Memory B cell (primary cell): ENCODE measurements around the gene DTNA.

Source experiments
- ATAC-seq: fragments of 150-1000 bp; cut with Tn5 transposase; 2 replicates; pipeline ENCODE4 v1.10.0; 2021; ENCODE audit warnings: low read depth, mild to moderate bottlenecking, moderate library complexity
- DNase-seq, 2 donors: peaks; one replicate each; pipeline ENCODE4 v3.0.0; 2022; ENCODE audit warnings: low spot score in 2 of 2
- H3K27ac Mint-ChIP-seq: one replicate; pipeline ENCODE4 v1.8.0; 2022; ENCODE audit warnings: mild to moderate bottlenecking, moderate library complexity, mixed read lengths
- H3K27me3 Mint-ChIP-seq: one replicate; pipeline ENCODE4 v1.8.0; 2022; ENCODE audit warnings: mixed read lengths
- H3K36me3 Mint-ChIP-seq: one replicate; pipeline ENCODE4 v1.8.0; 2022; ENCODE audit warnings: mild to moderate bottlenecking, mixed read lengths
- H3K4me1 Mint-ChIP-seq: one replicate; pipeline ENCODE4 v1.8.0; 2022; ENCODE audit warnings: mixed read lengths
- H3K4me3 Mint-ChIP-seq: one replicate; pipeline ENCODE4 v1.8.0; 2022; ENCODE audit warnings: mild to moderate bottlenecking, moderate library complexity, mixed read lengths
- H3K9me3 Mint-ChIP-seq: one replicate; pipeline ENCODE4 v1.8.0; 2022; ENCODE audit warnings: mixed read lengths

The DTNA gene

DNA sequence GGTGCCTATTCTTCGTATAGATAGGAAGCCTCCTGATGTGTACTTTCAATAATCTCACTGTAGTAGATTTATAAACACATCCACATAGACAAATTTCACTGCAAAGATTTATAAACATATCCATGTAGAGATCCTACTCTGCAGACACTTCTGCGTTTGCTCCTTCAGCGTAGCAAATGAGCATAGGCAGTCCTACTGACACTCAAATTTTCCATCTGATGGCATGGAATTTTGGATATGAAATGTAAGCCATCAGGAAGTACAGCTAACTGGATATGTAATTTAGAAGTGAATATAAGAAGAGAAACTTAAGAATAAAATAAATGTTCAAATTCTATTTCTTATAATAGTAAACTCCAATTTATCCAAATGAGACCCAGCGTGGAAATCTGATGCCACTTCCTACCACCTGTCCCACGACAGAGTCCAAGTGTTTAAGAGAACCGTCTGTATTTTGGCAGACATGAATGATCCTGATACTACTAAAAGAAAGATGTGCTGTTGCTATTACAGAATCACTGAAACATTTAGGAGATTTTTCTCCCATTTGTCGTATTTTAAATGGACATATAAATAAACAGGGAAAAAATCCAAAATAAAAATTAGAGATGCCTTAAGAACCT lies 86.0 kb downstream of the DTNA start:
- Mint-ChIP-seq H3K27ac (no peak overlapping the region), H3K4me3 (no peak overlapping the region), H3K36me3 (no peaks in the 10 kb centered on the region), H3K4me1 (peaks cover 2% of the 10 kb centered on the region), H3K9me3 (peaks cover 2% of the 10 kb centered on the region), H3K27me3 (peaks cover 5% of the 10 kb centered on the region)
- DNase-seq (no peak), ATAC-seq (no peak)

- no peak for ATAC-seq
- H3K36me3 Mint-ChIP-seq, result no peaks in the 10 kb centered on the region
- H3K9me3 Mint-ChIP-seq, result no peaks in the 10 kb centered on the region
- no peak overlapping the region for H3K4me3 Mint-ChIP-seq
- no peak overlapping the region for H3K27ac Mint-ChIP-seq
- DNase-seq, result no peak
- peaks cover 9% of the 10 kb centered on the region for H3K27me3 Mint-ChIP-seq
- H3K4me1 Mint-ChIP-seq, result no peaks in the 10 kb centered on the region
These were observed 89.2 kb downstream of the DTNA start for GRCh38 chr18:34799291-34799690.

GRCh38 chr18:34800381-34800780 lies 90.3 kb downstream of the DTNA start:
- H3K27me3 Mint-ChIP-seq, result peaks cover 10% of the 10 kb centered on the region
- H3K36me3 Mint-ChIP-seq, result no peaks in the 10 kb centered on the region
- H3K27ac Mint-ChIP-seq, result no peak overlapping the region
- no peaks in the 10 kb centered on the region for H3K9me3 Mint-ChIP-seq
- no peak for DNase-seq
- no peak for ATAC-seq
- no peak overlapping the region for H3K4me3 Mint-ChIP-seq
- H3K4me1 Mint-ChIP-seq, result no peaks in the 10 kb centered on the region

GRCh38 chr18:34801774-34802173 lies 91.7 kb downstream of the DTNA start:
- H3K4me1 Mint-ChIP-seq, result no peaks in the 10 kb centered on the region
- no peak for ATAC-seq
- H3K4me3 Mint-ChIP-seq, result no peak overlapping the region
- no peaks in the 10 kb centered on the region for H3K9me3 Mint-ChIP-seq
- no peak for DNase-seq
- no peak overlapping the region for H3K27ac Mint-ChIP-seq
- H3K36me3 Mint-ChIP-seq, result no peaks in the 10 kb centered on the region
- peaks cover 10% of the 10 kb centered on the region for H3K27me3 Mint-ChIP-seq

DNA sequence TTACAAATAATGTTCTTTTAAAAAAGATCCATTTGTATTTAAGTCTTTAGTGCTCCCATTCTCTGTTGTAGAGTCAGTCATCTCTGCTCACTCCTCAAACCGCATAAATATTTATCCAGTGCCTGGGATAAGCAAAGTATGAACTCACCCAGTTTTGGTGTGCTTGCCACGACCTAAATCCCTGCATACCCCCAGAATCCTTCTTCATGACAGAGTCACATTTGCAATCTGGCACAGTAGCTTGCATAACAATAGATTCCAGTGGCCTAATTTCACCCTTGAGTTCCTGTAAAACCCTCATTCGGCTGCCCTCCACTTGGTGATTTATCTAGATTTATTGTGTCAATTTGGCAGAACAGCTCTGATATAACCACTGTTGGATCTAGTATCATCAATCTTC lies 92.9 kb downstream of the DTNA start:
- Mint-ChIP-seq H3K27ac (no peak overlapping the region), H3K9me3 (no peaks in the 10 kb centered on the region), H3K36me3 (no peaks in the 10 kb centered on the region), H3K4me1 (no peaks in the 10 kb centered on the region), H3K4me3 (no peak overlapping the region), H3K27me3 (peaks cover 8% of the 10 kb centered on the region)
- ATAC-seq (no peak), DNase-seq (no peak)

- ATAC-seq (no peak), DNase-seq (no peak)
- Mint-ChIP-seq H3K9me3 (no peaks in the 10 kb centered on the region), H3K4me3 (no peak overlapping the region), H3K4me1 (no peaks in the 10 kb centered on the region), H3K27ac (no peak overlapping the region), H3K36me3 (no peaks in the 10 kb centered on the region), H3K27me3 (peaks cover 8% of the 10 kb centered on the region)
These were observed 93.8 kb downstream of the DTNA start for GRCh38 chr18:34803877-34804400.

DNA sequence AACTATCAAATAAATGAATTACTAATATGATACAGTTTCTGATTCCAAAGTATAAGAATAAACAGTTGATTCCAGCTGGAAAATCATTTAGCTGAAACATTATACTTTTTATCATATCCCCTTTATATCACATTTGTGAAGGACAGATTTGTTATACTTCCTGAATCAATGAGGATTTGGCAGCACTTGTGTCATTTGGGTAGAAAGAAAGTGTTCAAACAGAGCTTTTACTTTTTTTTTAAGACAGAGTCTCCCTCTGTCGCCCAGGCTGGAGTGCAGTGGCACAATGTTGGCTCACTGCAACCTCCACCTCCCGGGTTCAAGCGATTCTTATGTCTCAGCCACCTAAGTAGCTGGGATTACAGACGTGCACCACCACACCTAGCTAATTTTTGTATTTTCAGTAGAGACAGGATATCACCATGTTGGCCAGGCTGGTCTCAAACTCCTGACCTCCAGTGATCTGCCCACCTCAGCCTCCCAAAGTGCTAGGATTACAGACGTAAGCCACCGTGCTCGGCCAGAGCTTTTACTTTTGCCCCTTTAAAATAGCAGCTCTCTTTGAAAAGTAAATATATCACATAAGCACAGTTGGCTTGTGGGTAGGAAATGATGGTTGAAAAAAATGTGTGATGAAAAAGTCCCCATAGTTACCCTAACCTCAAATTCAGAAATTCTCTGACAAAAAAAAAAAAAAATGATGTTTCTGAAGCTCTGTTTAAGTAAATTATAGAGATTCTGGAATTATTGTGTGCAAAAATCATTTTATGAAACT lies 95.2 kb downstream of the DTNA start:
- no peaks in the 10 kb centered on the region for H3K9me3 Mint-ChIP-seq

GRCh38 chr18:34805878-34806351 lies 95.8 kb downstream of the DTNA start:
- no peak for DNase-seq
- no peaks in the 10 kb centered on the region for H3K36me3 Mint-ChIP-seq
- H3K27me3 Mint-ChIP-seq, result peaks cover 8% of the 10 kb centered on the region
- ATAC-seq, result no peak
- H3K27ac Mint-ChIP-seq, result no peak overlapping the region
- H3K4me3 Mint-ChIP-seq, result no peak overlapping the region
- H3K4me1 Mint-ChIP-seq, result no peaks in the 10 kb centered on the region
- H3K9me3 Mint-ChIP-seq, result no peaks in the 10 kb centered on the region

More for the DNA sequence above, 95.2 kb downstream of the DTNA start:
- Mint-ChIP-seq H3K36me3 (no peaks in the 10 kb centered on the region), H3K4me3 (no peak overlapping the region), H3K27ac (no peak overlapping the region), H3K4me1 (no peaks in the 10 kb centered on the region), H3K27me3 (peaks cover 8% of the 10 kb centered on the region)
- DNase-seq, result no peak
- ATAC-seq, result no peak

- Mint-ChIP-seq H3K36me3 (no peaks in the 10 kb centered on the region), H3K27me3 (peaks cover 8% of the 10 kb centered on the region), H3K9me3 (no peaks in the 10 kb centered on the region), H3K4me1 (no peaks in the 10 kb centered on the region), H3K27ac (no peak overlapping the region), H3K4me3 (no peak overlapping the region)
- ATAC-seq (no peak), DNase-seq (no peak)
These were observed 96.4 kb downstream of the DTNA start for GRCh38 chr18:34806527-34806926.

GRCh38 chr18:34807106-34807796 lies 97.2 kb downstream of the DTNA start:
- ATAC-seq (no peak), DNase-seq (no peak)
- peaks cover 8% of the 10 kb centered on the region for H3K27me3 Mint-ChIP-seq
- no peak overlapping the region for H3K27ac Mint-ChIP-seq
- H3K36me3 Mint-ChIP-seq, result no peaks in the 10 kb centered on the region
- H3K9me3 Mint-ChIP-seq, result no peaks in the 10 kb centered on the region
- no peaks in the 10 kb centered on the region for H3K4me1 Mint-ChIP-seq
- H3K4me3 Mint-ChIP-seq, result no peak overlapping the region

GRCh38 chr18:34808389-34808788 lies 98.3 kb downstream of the DTNA start:
- ATAC-seq (no peak), DNase-seq (no peak)
- Mint-ChIP-seq H3K36me3 (no peaks in the 10 kb centered on the region), H3K4me1 (no peaks in the 10 kb centered on the region), H3K9me3 (no peaks in the 10 kb centered on the region), H3K4me3 (no peak overlapping the region), H3K27me3 (peaks cover 8% of the 10 kb centered on the region), H3K27ac (no peak overlapping the region)

- Mint-ChIP-seq H3K4me1 (no peaks in the 10 kb centered on the region), H3K36me3 (no peaks in the 10 kb centered on the region), H3K27me3 (peaks cover 2% of the 10 kb centered on the region), H3K9me3 (no peaks in the 10 kb centered on the region), H3K4me3 (no peak overlapping the region), H3K27ac (no peak overlapping the region)
- ATAC-seq (no peak), DNase-seq (no peak)
These were observed 99.5 kb downstream of the DTNA start for GRCh38 chr18:34809451-34810072.

DNA sequence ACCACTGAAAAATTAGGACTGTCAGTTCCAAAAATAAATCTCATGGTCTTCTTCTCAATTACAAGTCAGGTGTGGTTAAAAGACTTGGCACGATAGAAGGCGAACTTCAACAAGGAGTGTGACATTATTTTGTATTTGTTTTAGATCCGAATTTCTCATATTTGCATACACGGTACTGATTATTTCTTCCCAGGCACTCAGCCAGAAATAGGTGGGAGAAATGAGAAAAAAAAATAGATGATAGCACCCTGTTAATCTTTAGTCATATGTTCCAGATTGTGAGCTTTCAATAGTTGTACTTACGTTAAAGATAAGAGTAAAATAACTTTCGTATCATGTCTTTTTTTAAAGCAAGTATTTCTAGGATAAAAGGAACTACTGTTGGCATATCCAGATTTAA lies 106.1 kb downstream of the DTNA start:
- Mint-ChIP-seq H3K27ac (no peak overlapping the region), H3K27me3 (peaks cover 4% of the 10 kb centered on the region), H3K4me1 (no peaks in the 10 kb centered on the region), H3K9me3 (no peaks in the 10 kb centered on the region), H3K4me3 (no peak overlapping the region), H3K36me3 (no peaks in the 10 kb centered on the region)
- ATAC-seq (no peak), DNase-seq (no peak)

DNA sequence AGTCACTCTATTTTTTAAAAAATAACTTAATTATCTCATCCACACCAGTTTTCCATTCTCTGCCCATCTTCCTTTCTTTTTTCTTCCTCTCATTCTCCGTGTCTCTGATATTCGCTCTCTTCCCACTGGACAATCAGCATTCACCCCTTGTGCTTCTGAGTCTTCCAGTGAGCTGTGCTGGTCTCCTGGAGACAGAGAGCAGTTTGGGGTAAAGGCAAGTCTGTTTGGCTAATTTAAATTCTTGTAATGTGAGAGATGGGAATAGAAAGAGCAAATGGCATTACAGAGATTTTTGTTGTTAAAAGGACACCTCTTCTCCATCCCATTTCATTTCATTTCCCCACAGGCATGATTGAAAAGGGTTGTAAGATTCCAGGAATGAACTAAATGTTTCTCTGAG lies 107.5 kb downstream of the DTNA start:
- Mint-ChIP-seq H3K36me3 (no peaks in the 10 kb centered on the region), H3K4me1 (no peaks in the 10 kb centered on the region), H3K4me3 (no peak overlapping the region), H3K27me3 (peaks cover 6% of the 10 kb centered on the region), H3K9me3 (no peaks in the 10 kb centered on the region), H3K27ac (no peak overlapping the region)
- ATAC-seq, result no peak
- no peak for DNase-seq
